ENCODE measurements around the gene ZDHHC22.
"Not testable (repeated sequence)": the region's sequence is repeated elsewhere in the genome, so short reads cannot be mapped to it uniquely, and the experiment has no call there.

Gene ZDHHC22, protein sequence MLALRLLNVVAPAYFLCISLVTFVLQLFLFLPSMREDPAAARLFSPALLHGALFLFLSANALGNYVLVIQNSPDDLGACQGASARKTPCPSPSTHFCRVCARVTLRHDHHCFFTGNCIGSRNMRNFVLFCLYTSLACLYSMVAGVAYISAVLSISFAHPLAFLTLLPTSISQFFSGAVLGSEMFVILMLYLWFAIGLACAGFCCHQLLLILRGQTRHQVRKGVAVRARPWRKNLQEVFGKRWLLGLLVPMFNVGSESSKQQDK

DNA sequence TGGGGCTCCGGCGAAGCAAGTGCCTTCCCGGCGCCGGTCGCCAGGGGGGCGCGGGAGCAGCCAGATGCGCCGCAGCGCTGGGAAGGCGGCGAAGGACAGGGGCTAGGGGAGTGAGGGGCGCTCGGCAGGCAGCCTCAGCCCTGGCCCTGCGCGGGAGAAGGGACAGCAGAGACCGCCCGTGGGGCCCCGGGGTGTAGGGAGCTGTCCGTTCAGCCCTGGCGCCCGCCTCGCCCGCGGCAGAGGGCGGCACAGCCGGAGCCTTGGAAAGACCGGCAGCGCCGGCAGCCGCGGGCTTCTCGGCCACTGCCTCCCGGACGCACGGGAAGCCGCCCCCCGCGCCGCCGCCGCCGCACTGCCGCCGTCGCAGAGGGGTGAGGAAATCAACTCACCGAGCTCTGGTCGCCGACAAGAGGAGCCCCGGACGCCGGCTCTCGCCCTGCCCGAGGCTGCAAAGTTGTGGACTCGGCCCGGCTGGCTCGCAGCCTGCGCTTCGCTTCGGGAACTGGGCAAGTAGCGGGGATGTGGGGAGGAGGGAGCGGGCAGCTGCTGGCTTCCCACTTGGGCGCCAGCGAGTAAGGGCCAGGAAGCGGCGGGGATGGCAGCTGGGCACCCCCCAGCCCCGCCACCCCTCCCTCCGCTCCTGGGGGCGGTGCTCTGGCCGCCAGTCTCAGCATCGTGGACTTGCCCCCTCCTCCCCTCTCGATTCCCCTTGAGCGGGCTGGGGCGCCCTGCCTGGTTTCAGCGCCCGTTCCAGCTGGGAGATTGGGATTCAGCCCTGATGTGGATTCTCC is at the start of gene ZDHHC22:
Gene ZDHHC22, minus strand, starts transcription at position 578 of the 791 bp plus-strand sequence. CDS start 2,053 bp downstream, outside the sequence.
- no peak for DNase-seq (ENCODE audit: low read depth in 2 of 2, low spot score in 1 of 2)

DNA sequence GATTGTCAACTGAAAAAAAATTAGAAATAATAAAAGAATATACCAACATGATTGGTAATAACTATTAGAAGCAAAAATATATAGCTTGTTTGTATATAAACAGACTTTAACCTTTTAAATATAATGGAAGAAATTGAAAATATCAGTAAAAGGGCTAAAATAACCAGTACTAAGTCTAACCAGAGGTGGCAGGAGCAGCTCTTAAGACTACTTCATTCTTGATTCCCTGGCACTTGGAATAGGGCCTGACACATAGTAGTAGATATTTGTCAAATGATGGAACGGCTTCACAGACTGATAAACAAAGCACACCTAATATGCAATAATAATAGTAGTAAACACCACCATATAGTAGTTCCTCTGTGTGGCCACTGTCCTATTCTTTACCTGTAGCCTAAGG is 49.4 kb upstream of the ZDHHC22 start:
- DNase-seq (ENCODE audit: low read depth in 2 of 2, low spot score in 1 of 2) = no peak

DNA sequence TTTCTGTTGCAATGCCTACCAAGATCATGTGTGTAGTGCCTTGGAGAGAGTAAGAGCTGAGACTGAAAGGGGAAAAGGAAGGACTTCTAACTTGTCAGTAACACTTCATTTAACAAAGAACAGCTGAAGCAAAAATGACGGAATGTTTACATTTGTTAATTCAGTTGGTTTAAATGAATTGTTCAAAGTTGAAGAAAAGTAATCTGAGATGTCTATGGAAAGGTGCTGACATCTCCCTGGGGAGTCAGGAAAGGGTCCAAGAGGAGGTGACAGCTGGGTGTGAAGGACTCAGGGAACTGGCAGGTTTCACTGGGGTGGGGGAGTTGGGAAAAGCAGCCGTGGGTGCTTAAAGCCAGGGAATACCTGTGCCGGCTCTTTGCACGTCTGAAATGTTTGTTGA is 47.9 kb upstream of the ZDHHC22 start:
- no peak for DNase-seq (ENCODE audit: low read depth in 2 of 2, low spot score in 1 of 2)

DNA sequence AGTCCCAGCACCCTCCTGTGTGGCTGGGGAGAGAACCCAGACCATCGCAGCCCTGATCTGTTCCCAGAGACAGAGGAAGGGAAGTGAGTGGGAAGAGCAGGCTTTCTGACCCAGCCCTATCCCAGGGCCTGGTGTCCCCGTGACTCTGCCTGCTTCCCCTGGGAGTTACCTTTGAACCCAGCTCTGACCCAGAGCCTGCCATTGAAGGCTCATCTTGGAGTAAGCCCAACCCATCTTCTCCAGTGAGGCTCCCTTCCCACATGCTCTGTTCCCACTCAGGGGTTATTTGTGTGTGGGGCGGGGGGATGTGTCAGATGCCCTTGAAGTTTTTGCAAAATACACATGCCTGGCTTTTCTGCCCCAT is 46.0 kb upstream of the ZDHHC22 start:
- DNase-seq (ENCODE audit: low read depth in 2 of 2, low spot score in 1 of 2) = no peak

DNA sequence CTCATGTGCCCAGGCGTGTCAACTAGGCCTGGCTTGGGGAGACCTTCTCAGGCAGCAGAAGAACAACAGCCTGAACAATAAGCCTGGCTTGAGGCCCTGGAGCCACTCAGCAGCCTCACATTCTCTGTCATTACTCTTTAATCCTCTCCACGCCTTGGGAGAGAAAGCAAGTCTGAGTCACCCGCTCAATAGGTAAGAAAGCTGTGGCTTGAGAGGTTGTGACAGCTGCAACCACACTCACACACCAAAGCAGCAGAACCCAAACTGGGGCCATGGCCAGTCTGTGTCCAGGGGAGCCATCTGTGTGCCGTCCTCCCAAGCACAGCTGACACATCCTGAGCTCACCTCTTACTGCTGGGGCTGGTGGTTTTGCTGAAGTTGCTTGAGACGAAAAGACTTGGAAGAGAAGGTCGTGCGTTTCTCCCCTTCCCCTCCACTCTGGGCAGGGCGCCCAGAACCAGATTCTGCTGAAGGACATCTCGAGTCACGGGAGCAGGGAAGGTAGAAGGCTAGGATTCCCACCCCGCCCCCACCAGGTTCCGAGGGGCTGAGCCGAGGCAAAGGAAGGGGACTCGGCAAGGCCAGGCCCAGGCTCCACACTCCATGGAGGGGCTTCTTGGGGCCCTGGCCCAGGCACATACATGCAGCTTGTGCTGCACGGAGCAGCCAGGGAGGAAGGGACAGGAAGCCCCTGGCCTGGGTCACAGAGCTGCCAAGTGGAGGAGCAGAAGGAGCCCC is 45.5 kb upstream of the ZDHHC22 start:
- DNase-seq (ENCODE audit: low read depth in 2 of 2, low spot score in 1 of 2) = no peak

DNA sequence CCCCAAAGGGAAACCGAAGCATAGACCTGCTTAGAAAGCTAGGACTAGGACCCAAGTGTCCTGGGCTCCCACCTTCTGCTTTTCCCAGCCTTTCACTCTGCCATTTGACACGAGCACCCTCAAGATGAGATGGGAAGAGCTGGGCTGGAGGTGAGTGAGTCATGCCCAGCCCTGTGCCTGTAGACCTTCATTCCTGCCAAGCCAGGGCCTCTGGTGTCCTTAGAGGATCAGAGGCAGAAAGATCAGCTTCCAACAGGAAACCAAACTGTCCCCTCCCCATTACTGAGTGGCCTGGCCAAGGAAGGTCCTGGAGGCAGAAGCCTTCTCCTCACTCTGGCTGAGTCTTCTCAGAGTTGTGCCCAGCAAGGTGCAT is 43.5 kb upstream of the ZDHHC22 start:
- no peak for DNase-seq (ENCODE audit: low read depth in 2 of 2, low spot score in 1 of 2)

DNA sequence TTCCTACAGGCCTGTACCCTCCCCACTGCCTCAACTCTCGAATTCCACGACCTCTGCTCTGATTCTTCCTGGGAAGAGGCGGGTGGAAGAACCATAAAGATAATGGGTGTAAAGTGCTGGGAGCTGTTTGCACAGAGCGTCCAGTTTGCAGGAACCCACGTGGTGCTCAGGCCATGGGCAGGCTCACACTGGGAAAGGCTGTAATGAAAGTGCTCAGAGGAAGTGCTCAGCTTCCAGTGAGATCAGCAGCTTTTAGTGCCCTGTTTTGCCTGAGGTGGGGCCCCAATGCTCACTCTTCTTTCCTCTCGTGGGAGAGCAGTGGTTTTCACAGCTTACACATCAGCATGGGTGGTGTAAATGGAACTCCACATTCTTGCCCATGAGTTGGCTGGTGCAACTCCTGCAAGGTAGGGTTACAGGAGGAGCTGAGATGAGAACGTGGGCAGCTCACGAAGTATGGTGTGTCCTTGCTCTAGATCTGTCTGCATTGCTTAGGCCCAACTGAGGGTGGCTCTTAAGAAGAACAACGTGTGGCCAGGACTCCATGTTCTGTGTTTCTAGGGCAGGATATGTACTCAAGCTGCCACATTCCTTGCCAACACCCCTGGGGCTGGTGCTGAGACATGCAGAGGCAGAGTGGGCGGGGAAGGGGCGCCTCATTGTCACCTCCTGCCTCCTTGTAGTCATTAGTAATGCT is 43.0 kb upstream of the ZDHHC22 start:
- DNase-seq (ENCODE audit: low read depth in 2 of 2, low spot score in 1 of 2) = no peak

DNA sequence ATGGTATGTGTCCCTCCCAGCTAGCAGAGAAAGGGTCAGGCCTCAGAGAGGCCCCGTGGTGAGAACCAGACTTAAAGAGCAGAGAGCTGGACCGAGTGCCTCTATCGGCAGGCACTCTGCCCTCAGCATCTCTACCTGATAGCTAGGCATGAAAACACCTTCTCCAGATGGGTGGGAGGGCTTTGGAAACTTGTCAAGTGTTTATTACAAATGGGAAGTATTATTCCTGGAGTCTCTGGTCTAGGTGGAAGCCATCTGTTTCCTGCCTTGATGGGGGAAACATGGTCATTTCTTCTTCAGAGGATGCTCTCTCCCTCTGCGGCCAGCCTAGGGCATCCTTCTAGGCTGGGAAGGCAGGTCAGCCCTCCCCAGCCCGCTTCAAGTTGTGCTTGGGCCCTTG is 42.3 kb upstream of the ZDHHC22 start:
- DNase-seq (ENCODE audit: low read depth in 2 of 2, low spot score in 1 of 2) = no peak

DNA sequence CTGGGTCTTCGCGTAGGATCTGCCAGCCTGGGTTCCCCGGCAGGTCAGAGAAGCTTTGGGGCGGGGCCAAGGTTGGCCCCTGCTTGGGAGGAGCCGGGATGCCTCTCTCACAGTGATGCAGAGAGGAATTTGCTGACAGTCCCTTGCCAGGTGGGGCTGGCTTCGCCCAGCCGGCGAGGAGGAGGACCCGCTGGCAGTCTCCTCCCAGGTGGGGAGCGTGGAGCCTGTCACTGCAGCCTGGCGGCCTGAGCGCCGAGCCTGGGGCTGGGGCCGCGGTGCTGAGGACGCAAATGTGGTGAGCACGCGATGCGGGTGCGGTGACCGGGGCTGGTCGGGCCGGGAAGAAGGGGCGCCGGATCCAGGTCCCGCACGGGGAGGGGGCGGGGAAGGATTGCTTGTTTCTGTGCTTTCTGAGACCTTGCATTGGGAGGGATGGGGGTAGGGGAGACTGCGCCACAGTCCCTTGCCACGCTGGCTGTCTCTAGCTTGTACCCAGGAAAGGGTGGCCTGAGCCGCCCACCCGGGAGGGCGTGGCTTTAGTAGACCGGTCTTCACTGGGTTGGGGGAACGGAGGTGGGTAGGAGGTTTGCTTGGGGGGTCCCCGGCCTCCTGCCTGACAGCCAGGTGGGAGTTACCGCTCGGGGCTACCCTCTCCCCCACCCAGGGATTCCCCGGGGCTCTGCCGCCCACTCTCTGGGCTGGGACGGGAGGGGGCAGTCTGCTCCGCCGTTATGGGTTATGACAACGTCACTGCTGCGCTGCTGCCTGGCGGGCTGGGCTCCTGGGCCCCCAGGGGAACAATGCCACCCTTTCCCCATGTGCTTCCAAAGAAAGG is 40.2 kb upstream of the ZDHHC22 start, which contains the start of gene TMEM63C:
Gene TMEM63C, plus strand, starts transcription at position 196 of the 835 bp plus-strand sequence. CDS start 37,016 bp downstream, outside the sequence.
- DNase-seq (ENCODE audit: low read depth in 2 of 2, low spot score in 1 of 2) = peak; percentile 6 to 39

DNA sequence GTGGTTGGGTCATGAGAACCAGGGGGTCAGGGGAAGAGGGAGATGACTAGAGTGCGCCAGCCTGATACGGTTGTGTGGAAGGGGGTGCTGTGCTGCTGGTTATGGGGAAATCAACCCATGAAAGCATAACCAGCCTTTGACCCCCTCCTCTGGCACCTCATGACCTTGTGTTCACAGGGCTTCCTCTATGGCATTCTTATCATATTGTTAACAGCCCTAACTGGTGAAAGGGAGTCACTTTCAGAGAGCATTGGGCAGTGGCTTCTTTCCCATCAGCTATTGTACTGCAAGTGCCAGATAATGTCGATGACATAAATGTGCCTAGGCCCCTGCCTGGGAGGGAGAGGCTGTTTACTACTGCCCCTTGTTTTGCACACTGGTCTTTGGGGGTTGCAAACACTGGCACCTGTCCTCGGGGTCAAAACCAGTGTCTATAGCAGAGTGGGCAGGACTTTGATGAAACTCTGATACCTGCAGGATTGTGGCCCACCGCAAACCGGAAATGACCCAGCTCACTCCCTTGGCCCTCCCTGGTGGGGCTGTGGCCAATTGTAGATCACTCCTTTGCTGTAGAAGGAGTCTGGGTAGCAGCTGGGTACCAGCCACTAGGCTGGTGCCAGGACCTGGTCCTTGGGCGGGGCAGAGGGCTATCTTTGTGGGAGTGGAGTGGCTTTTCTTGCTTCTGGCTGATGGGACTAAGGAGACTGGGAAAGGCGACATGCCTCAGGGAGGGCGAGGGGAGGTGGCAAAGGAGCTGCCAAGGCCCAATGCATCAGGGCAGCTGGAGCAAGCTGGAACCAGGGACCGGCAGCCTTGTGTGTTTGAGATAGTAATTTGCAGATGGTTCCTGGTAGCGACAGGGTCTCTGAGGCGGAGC is 39.4 kb upstream of the ZDHHC22 start:
- no peak for DNase-seq (ENCODE audit: low read depth in 2 of 2, low spot score in 1 of 2)

DNA sequence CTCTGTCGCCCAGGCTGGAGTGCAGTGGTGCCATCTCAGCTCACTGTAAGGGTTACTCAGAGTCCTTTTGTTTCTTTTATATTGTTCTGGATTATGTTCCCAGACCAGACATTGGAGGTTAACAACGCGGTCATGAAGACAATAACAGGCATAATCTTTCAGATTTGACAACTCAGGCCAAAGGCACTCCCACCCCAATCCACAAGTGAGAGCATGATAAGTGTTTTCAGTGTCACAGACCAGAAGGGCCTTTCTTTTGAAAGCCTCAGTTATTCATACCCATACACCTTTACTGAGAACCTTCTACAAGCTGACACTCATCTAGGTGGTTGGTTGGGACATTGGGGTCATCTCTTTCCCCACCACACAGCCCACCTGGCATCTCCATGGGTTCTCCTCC is 37.1 kb upstream of the ZDHHC22 start:
- no peak for DNase-seq (ENCODE audit: low read depth in 2 of 2, low spot score in 1 of 2)

DNA sequence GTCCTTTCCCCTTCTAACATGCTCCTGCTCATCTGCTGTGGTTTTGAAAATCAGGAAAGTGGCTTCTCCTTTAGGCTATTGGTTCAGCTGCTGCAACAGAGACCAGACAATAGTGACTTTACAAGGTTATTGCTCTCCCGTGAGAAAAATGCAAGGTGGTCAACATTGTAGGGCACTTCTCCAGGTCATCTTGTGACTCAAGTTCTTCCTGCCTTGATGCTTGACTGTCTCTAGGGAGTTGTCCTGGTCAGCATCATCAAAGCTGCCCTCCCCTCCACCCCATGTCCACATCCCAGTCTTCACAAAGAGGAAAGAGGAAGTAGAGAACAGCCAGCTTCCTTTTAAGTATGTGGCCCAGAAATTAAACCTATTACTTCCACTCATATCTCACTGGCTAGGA is 36.1 kb upstream of the ZDHHC22 start:
- DNase-seq (ENCODE audit: low read depth in 2 of 2, low spot score in 1 of 2) = no peak

DNA sequence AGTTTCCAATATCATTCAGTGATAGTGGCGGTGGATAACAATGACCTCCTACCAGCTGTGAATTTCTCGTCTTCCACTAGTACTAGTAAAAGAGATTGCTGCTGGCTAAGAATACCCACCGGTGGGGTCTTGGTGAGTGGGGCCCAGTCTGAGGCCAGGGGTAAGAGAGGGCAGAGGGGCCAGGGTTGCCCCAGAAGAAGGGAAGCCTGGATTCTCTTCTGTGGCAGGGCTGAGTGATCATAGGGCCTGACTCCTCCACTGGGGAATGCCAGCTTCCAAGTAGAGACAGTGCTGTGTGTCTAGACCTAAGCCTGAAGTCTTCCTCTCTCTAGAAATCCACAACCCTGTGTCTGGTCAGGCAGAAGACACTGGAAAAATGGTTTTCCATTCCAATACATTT is 34.3 kb upstream of the ZDHHC22 start:
- no peak for DNase-seq (ENCODE audit: low read depth in 2 of 2, low spot score in 1 of 2)

DNA sequence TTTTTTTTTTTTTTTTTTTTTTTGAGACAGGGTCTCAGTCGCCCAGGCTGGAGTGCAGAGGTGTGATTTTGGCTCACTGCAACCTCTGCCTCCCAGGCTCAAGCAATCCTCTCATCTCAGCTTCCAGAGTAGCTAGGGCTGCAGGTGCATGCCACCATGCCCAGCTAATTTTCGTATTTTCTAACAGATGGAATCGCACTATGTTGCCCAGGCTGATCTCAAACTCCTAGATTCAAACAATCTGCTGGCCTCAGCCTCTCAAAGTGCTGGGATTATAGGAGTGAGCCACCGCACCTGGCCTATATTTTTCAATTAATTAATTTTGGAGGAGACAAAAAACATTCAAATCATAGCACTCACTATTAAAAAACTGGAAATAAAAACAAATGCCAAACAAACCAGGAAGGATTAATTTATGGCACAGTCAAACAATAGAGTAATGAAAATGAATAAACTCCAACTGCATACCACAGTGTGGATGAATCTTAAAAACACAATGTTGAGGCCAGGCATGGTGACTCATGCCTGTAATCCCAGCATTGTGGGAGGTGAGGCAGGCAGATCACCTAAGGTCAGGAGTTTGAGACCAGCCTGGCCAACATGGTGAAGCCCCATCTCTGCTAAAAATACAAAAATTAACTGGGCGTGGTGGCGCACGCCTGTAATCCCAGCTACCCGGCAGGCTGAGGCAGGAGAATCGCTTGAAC is 32.5 kb upstream of the ZDHHC22 start:
- DNase-seq (ENCODE audit: low read depth in 2 of 2, low spot score in 1 of 2) = not testable (repeated sequence)

DNA sequence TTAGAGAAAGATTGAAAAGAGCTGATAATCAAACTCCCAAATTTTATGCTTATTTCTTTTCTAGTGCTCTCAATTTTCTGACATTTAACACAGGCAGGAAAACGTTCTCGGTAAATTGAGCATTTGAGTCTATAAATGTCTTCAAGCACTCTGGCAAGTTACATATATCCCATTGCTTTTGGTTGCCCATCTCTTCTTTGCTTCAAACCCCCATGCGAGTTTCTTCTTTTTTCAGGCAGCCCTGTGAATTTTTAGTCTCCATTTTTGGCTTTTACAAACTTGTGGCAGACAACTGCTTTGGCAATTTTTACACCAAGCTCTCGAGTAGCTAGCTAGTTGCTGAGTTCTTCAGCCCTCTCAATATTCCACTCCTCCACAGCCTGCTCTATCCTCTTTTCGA is 31.3 kb upstream of the ZDHHC22 start:
- no peak for DNase-seq (ENCODE audit: low read depth in 2 of 2, low spot score in 1 of 2)

DNA sequence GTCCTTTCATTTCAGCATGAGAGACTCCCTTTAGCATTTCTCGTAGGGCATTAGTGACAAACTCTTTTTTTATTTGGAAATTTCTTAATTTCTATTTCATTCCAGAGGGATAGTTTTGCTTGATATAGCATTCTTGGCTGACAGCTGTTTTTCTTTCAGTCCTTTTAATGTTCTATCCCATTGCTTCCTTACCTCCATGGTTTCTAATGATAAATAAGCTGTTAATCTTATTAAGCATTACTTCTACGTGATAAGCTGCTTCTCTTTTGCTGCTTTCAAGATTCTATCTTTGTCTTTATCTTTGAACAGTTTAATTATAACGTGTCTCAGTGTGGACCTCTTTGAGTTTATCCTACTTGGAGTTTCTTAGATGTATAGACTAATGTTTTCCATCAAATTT is 28.5 kb upstream of the ZDHHC22 start:
- DNase-seq (ENCODE audit: low read depth in 2 of 2, low spot score in 1 of 2) = no peak

DNA sequence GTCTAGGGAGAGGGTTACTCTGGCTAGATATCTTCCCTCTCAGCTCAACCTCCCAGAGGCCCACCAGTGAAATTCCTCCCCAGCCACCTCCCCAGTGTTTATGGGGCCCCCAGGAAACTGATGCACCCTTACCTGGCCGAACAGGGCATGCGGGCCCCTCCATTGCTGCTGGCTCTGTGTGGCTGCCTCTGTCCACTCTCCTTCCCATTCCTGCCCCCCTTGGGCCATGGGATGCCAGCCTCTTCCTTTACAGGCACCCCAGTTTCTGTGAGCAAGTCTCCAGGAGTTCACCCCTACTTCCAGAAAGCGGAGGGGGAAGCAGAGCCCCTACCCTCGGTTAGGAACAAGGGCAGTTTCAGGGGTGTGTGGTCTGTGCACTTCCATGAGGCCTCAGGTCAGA is 19.4 kb upstream of the ZDHHC22 start:
- DNase-seq (ENCODE audit: low read depth in 2 of 2, low spot score in 1 of 2) = no peak

DNA sequence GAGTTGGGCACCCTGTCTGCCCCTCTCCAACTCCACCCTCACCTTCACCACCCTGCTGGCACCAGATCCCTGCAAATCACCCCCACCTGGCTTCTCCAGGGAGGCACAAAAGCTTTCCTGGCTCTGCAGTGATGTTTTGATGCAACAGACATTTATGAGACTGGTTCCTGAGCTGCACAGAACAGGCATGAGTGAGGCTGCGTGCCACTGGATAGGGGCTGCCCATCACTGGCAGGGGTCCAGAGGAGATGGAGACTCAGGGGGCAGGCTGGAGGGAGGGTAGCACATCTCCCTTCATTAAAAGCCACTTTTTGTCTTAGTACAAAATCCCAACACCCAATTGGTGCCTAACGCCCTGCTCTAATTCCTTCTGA is 17.3 kb upstream of the ZDHHC22 start:
- DNase-seq (ENCODE audit: low read depth in 2 of 2, low spot score in 1 of 2) = no peak

Data from stimulated activated CD8-positive, alpha-beta memory T cell treated with anti-CD3 and anti-CD28 coated beads, Interleukin-4, amount 100 ng/mL, for 4 hours (primary cell).